ACC112 (cell line): ENCODE data around the gene MCIDAS.
A peak's percentile ranks its signal among the peaks of the same experiment; 100 is the strongest.

Experiments
- H2AFZ ChIP-seq: fragments of 200-600 bp; sonication (generic); one replicate; pipeline ENCODE4 v1.6.0; 2017; ENCODE audit warnings: antibody characterized with exemption, low read length; ENCODE audit not compliant: unreplicated experiment
- H3K27ac ChIP-seq: fragments of 200-600 bp; sonication (generic); 2 replicates; pipeline ENCODE4 v1.5.1; 2014; ENCODE audit warnings: low read depth, mild to moderate bottlenecking, antibody characterized with exemption, low read length, moderate library complexity
- H3K27me3 ChIP-seq: fragments of 200-600 bp; sonication (generic); 2 replicates; pipeline ENCODE4 v1.6.1; 2014; ENCODE audit warnings: mild to moderate bottlenecking, antibody characterized with exemption, low read length, moderate library complexity, mixed read lengths; ENCODE audit not compliant: insufficient read depth
- H3K36me3 ChIP-seq: fragments of 200-600 bp; sonication (generic); 2 replicates; pipeline ENCODE4 v1.6.1; 2016; ENCODE audit warnings: mild to moderate bottlenecking, antibody characterized with exemption, low read length, moderate library complexity, mixed read lengths; ENCODE audit not compliant: insufficient read depth
- H3K4me1 ChIP-seq: fragments of 200-600 bp; sonication (generic); one replicate; pipeline ENCODE4 v1.6.1; 2016; ENCODE audit warnings: low read length, mixed read lengths; ENCODE audit not compliant: insufficient read depth, unreplicated experiment, control insufficient read depth
- H3K4me3 ChIP-seq: fragments of 200-600 bp; sonication (generic); 2 replicates; pipeline ENCODE4 v1.5.1; 2014; ENCODE audit warnings: mild to moderate bottlenecking, low read depth, low read length
- H3K79me2 ChIP-seq: fragments of 200-600 bp; sonication (generic); one replicate; pipeline ENCODE4 v1.6.0; 2016; ENCODE audit warnings: low read length; ENCODE audit not compliant: control insufficient read depth, unreplicated experiment, insufficient read depth

MCIDAS gene

GRCh38 chr5:55226934-55227663 is at the start of gene MCIDAS:
Gene MCIDAS (minus strand): TSS chr5:55227315. CDS start chr5:55227138, 177 bp downstream.
- peaks cover 100% of the 10 kb centered on the region for H3K27me3 ChIP-seq
- no peaks in the 10 kb centered on the region for H3K36me3 ChIP-seq
- H3K79me2 ChIP-seq = no peaks in the 10 kb centered on the region
- H3K27ac ChIP-seq = no peak within 1 kb of the TSS
- H3K4me3 ChIP-seq = peak within 1 kb of the TSS; percentile 76
- H3K4me1 ChIP-seq = peaks cover 4% of the 10 kb centered on the region
- peak within 1 kb of the TSS; percentile 79 for H2AFZ ChIP-seq

- Histone ChIP-seq H3K4me3 (no peak overlapping the region), H2AFZ (no peak overlapping the region), H3K4me1 (no peaks in the 10 kb centered on the region), H3K27ac (no peak overlapping the region), H3K27me3 (no peaks in the 10 kb centered on the region), H3K36me3 (peaks cover 30% of the 10 kb centered on the region), H3K79me2 (no peaks in the 10 kb centered on the region)
These were observed 49.7 kb upstream of the MCIDAS start for GRCh38 chr5:55276771-55277170.

- no peak overlapping the region for H3K27ac ChIP-seq
- no peaks in the 10 kb centered on the region for H3K79me2 ChIP-seq
- no peaks in the 10 kb centered on the region for H3K4me1 ChIP-seq
- peaks cover 40% of the 10 kb centered on the region for H3K36me3 ChIP-seq
- H3K4me3 ChIP-seq = no peak overlapping the region
- H3K27me3 ChIP-seq = no peaks in the 10 kb centered on the region
- no peak overlapping the region for H2AFZ ChIP-seq
These were observed 31.2 kb upstream of the MCIDAS start for GRCh38 chr5:55258339-55258738.

- Histone ChIP-seq H3K79me2 (no peaks in the 10 kb centered on the region), H2AFZ (no peak overlapping the region), H3K27ac (no peak overlapping the region), H3K4me1 (no peaks in the 10 kb centered on the region), H3K27me3 (no peaks in the 10 kb centered on the region), H3K4me3 (no peak overlapping the region), H3K36me3 (peaks cover 26% of the 10 kb centered on the region)
These were observed 27.7 kb upstream of the MCIDAS start for GRCh38 chr5:55254802-55255201.

GRCh38 chr5:55250064-55250463 is 22.9 kb upstream of the MCIDAS start:
- no peaks in the 10 kb centered on the region for H3K4me1 ChIP-seq
- no peak overlapping the region for H3K4me3 ChIP-seq
- H3K36me3 ChIP-seq = peaks cover 4% of the 10 kb centered on the region; the same call in 1 of the 2 replicates
- H3K27me3 ChIP-seq = no peaks in the 10 kb centered on the region
- no peak overlapping the region for H3K27ac ChIP-seq
- no peaks in the 10 kb centered on the region for H3K79me2 ChIP-seq
- H2AFZ ChIP-seq = no peak overlapping the region

- H3K79me2 ChIP-seq = no peaks in the 10 kb centered on the region
- no peaks in the 10 kb centered on the region for H3K36me3 ChIP-seq
- peaks cover 15% of the 10 kb centered on the region for H3K27me3 ChIP-seq
- H3K27ac ChIP-seq = no peak overlapping the region
- H3K4me1 ChIP-seq = no peaks in the 10 kb centered on the region
- no peak overlapping the region for H2AFZ ChIP-seq
- H3K4me3 ChIP-seq = no peak overlapping the region
These were observed 14.6 kb upstream of the MCIDAS start for GRCh38 chr5:55241746-55242145.

- peaks cover 37% of the 10 kb centered on the region for H3K27me3 ChIP-seq
- H3K27ac ChIP-seq = no peak overlapping the region
- no peak overlapping the region for H3K4me3 ChIP-seq
- no peaks in the 10 kb centered on the region for H3K36me3 ChIP-seq
- peaks cover 3% of the 10 kb centered on the region for H3K4me1 ChIP-seq
- no peaks in the 10 kb centered on the region for H3K79me2 ChIP-seq
- H2AFZ ChIP-seq = no peak overlapping the region
These were observed 9.7 kb upstream of the MCIDAS start for GRCh38 chr5:55236800-55237199.

GRCh38 chr5:55234121-55234700 is 7.1 kb upstream of the MCIDAS start:
- peaks cover 50% of the 10 kb centered on the region for H3K27me3 ChIP-seq
- no peaks in the 10 kb centered on the region for H3K36me3 ChIP-seq
- no peaks in the 10 kb centered on the region for H3K79me2 ChIP-seq
- H2AFZ ChIP-seq = peak overlapping the region; percentile 59
- no peak overlapping the region for H3K27ac ChIP-seq
- peaks cover 4% of the 10 kb centered on the region for H3K4me1 ChIP-seq
- H3K4me3 ChIP-seq = peak overlapping the region; percentile 77

- H3K4me1 ChIP-seq = peaks cover 4% of the 10 kb centered on the region
- H3K4me3 ChIP-seq = peak within 1 kb of the TSS; percentile 77
- no peaks in the 10 kb centered on the region for H3K36me3 ChIP-seq
- no peak within 1 kb of the TSS for H3K27ac ChIP-seq
- peaks cover 59% of the 10 kb centered on the region for H3K27me3 ChIP-seq
- H3K79me2 ChIP-seq = no peaks in the 10 kb centered on the region
- H2AFZ ChIP-seq = peak within 1 kb of the TSS; percentile 86
These were observed 6.1 kb upstream of the MCIDAS start, which contains the start of gene CCNO for GRCh38 chr5:55232985-55233928. Gene CCNO (minus strand): TSS chr5:55233608. CDS start chr5:55233523, 85 bp downstream.

- Histone ChIP-seq H3K27me3 (peaks cover 67% of the 10 kb centered on the region), H3K4me1 (peaks cover 4% of the 10 kb centered on the region), H3K27ac (no peak overlapping the region), H3K79me2 (no peaks in the 10 kb centered on the region), H3K4me3 (peak overlapping the region; percentile 77), H2AFZ (peak overlapping the region; percentile 86), H3K36me3 (no peaks in the 10 kb centered on the region)
These were observed 5.3 kb upstream of the MCIDAS start for GRCh38 chr5:55232271-55232984.
